Stomach (tissue), 9 donors: ENCODE measurements around the gene NCOA1. TPM values are rescaled to one million over a fixed set of nuclear protein-coding genes. Genes with fewer than 3 reads are reported as not detected.

ENCODE experiments used
- DNase-seq, 2 donors: peaks; one replicate each; pipeline versions ENCODE4 v3.0.0 to v3.0.0-alpha.2; 2013 to 2019
- H3K27ac ChIP-seq, 5 donors: fragments of 200-600 bp in 4 of 5; sonication (generic) in 4 of 5; one replicate each; pipeline ENCODE4 v1.5.1; 2013 to 2019; ENCODE audit warnings: mild to moderate bottlenecking in 1 of 5, moderate library complexity in 1 of 5
- H3K27me3 ChIP-seq, 3 donors: fragments of 200-600 bp; sonication (generic); one replicate each; pipeline ENCODE4 v1.5.1; 2017 to 2019; ENCODE audit warnings: mixed run types in 1 of 3
- H3K36me3 ChIP-seq, 4 donors: fragments of 200-600 bp; sonication (generic); 1 replicate in 3 of 4; 2 replicates in 1 of 4; pipeline ENCODE4 v1.5.1; 2016 to 2019
- H3K4me1 ChIP-seq, 4 donors: fragments of 200-600 bp; sonication (generic); one replicate each; pipeline ENCODE4 v1.5.1; 2016 to 2019
- H3K4me3 ChIP-seq, 4 donors: fragments of 200-600 bp; sonication (generic) in 3 of 4; one replicate each; pipeline ENCODE4 v1.5.1; 2016 to 2019; ENCODE audit warnings: mild to moderate bottlenecking in 1 of 4
- H3K9me3 ChIP-seq, 4 donors: fragments of 200-600 bp; sonication (generic); one replicate each; pipeline ENCODE4 v1.5.1; 2016 to 2019
- CTCF ChIP-seq, 7 experiments: fragments of 450-650 bp in 4 of 7; fragments of 200-600 bp in 3 of 7; sonication (generic) in 3 of 7; IDR thresholded peaks; one replicate each; pipeline ENCODE4 v1.5.1; 2016 to 2019; ENCODE audit warnings: antibody characterized with exemption in 7 of 7, control low read depth in 2 of 7, mild to moderate bottlenecking in 1 of 7
- EP300 ChIP-seq: sonication (generic); formaldehyde crosslinking; IDR thresholded peaks from one replicate; pipeline ENCODE4 v1.6.1; 2017; ENCODE audit warnings: antibody characterized with exemption
- POLR2A ChIP-seq, 4 donors: fragments of 450-650 bp; IDR thresholded peaks; one replicate each; pipeline ENCODE4 v1.6.1; 2016; ENCODE audit warnings: antibody characterized with exemption in 4 of 4, control low read depth in 2 of 4, mild to moderate bottlenecking in 1 of 4, moderate library complexity in 1 of 4
- POLR2AphosphoS5 ChIP-seq, 3 donors: sonication (generic); formaldehyde crosslinking; IDR thresholded peaks; one replicate each; pipeline ENCODE4 v1.6.1; 2016; ENCODE audit warnings: antibody characterized with exemption in 3 of 3
- WGBS, 5 donors: extraction: QIAGEN DNeasy Blood & Tissue Kit in 3 of 5; methylation state at CpG; one replicate each; pipeline versions ENCODE4 v1.1.5 to v1.1.7; 2013 to 2018; 5-methylcytosine and 5-hydroxymethylcytosine counted together
- intact Hi-C: fragments of 100-400 bp; cut with DNase I; formaldehyde crosslinking; loops from one replicate; pipeline ENCODE4 v1.15.1; 2023; ENCODE audit warnings: low total_unique reads
- polyA plus RNA-seq, 3 donors: library from polyadenylated mRNA; stranded (reverse); fragments of 200-250 nt; gene quantifications; one replicate each; pipeline ENCODE4 v1.2.3, GENCODE V29; 2013
- total RNA-seq, 5 donors: library from RNA; depleted of rRNA; stranded (reverse); fragments of >200 nt; gene quantifications; one replicate each; pipeline versions ENCODE4 v1.1.0 to v1.2.3, GENCODE V29; 2014 to 2016
- donor health status: healthy with polysubstance abuse.
- donor health status: Bipolar disorder and iron deficiency.
- donor health status: healthy.

Gene NCOA1
- total and polyA plus RNA-seq, 8 donors, result 7.3 to 223 (median 34.8) TPM

- 90 to 100% (median 91%) methylated on average over 1 of the region's 1 CpG for WGBS, 5 donors
Observed at GRCh38 chr2:24742730-24743129, 251.7 kb downstream of the NCOA1 start.

GRCh38 chr2:24743924-24744323 is 252.9 kb downstream of the NCOA1 start:
- H3K9me3 ChIP-seq, result no peaks in the 10 kb centered on the region
- no peak overlapping the region for H3K27ac ChIP-seq
- no peaks in the 10 kb centered on the region for H3K27me3 ChIP-seq
- H3K36me3 ChIP-seq, result peaks cover 12 to 64% (median 48%) of the 10 kb centered on the region in 4 donors
- no peak overlapping the region for H3K4me3 ChIP-seq
- no peak for TF ChIP-seq POLR2A (IDR thresholded peaks at IDR 0.05)
- no peak for TF ChIP-seq CTCF (IDR thresholded peaks at IDR 0.05)
- no peak for TF ChIP-seq POLR2AphosphoS5 (IDR thresholded peaks at IDR 0.05)
- TF ChIP-seq EP300, result no peak
- WGBS, 5 donors, result 65 to 83% (median 75%) methylated on average over 3 of the region's 3 CpGs
- DNase-seq, result no peak
- intact Hi-C loops, result no loop called here
- H3K4me1 ChIP-seq, result peaks cover 0 to 7% (median 0%) of the 10 kb centered on the region in 4 donors

More at GRCh38 chr2:24742730-24743129, 251.7 kb downstream of the NCOA1 start:
- Histone ChIP-seq H3K27me3 (no peaks in the 10 kb centered on the region), H3K4me1 (peaks cover 0 to 7% (median 0%) of the 10 kb centered on the region in 4 donors), H3K9me3 (no peaks in the 10 kb centered on the region), H3K4me3 (no peak overlapping the region), H3K27ac (no peak overlapping the region), H3K36me3 (peaks cover 12 to 59% (median 46%) of the 10 kb centered on the region in 4 donors)
- TF ChIP-seq EP300, result no peak
- no peak for TF ChIP-seq POLR2A (IDR thresholded peaks at IDR 0.05)
- no peak for TF ChIP-seq POLR2AphosphoS5 (IDR thresholded peaks at IDR 0.05)
- TF ChIP-seq CTCF (IDR thresholded peaks at IDR 0.05), result no peak
- intact Hi-C loops, result no loop called here
- DNase-seq, result no peak

GRCh38 chr2:24744356-24744755 is 253.3 kb downstream of the NCOA1 start:
- Histone ChIP-seq H3K9me3 (no peaks in the 10 kb centered on the region), H3K27ac (no peak overlapping the region), H3K4me3 (no peak overlapping the region), H3K27me3 (no peaks in the 10 kb centered on the region), H3K4me1 (peaks cover 0 to 7% (median 0%) of the 10 kb centered on the region in 4 donors), H3K36me3 (peaks cover 12 to 66% (median 48%) of the 10 kb centered on the region in 4 donors)
- 49 to 68% (median 63%) methylated on average over 1 of the region's 1 CpG for WGBS, 5 donors
- no peak for DNase-seq
- intact Hi-C loops, result no loop called here
- TF ChIP-seq POLR2AphosphoS5 (IDR thresholded peaks at IDR 0.05), result no peak

GRCh38 chr2:24745825-24746224 is 254.8 kb downstream of the NCOA1 start:
- intact Hi-C loops, result no loop called here
- no peak overlapping the region for H3K27ac ChIP-seq
- peaks cover 12 to 52% (median 47%) of the 10 kb centered on the region in 4 donors for H3K36me3 ChIP-seq
- WGBS, 5 donors, result 79 to 91% (median 87%) methylated on average over 2 of the region's 2 CpGs
- H3K4me3 ChIP-seq, result no peak overlapping the region
- H3K27me3 ChIP-seq, result no peaks in the 10 kb centered on the region
- no peaks in the 10 kb centered on the region for H3K9me3 ChIP-seq
- H3K4me1 ChIP-seq, result peaks cover 0 to 7% (median 0%) of the 10 kb centered on the region in 4 donors
- no peak for DNase-seq
- no peak for TF ChIP-seq CTCF (IDR thresholded peaks at IDR 0.05)
- no peak for TF ChIP-seq POLR2A (IDR thresholded peaks at IDR 0.05)
- no peak for TF ChIP-seq POLR2AphosphoS5 (IDR thresholded peaks at IDR 0.05)
- no peak for TF ChIP-seq EP300

- intact Hi-C loops, result no loop called here
- H3K9me3 ChIP-seq, result no peaks in the 10 kb centered on the region
- no peaks in the 10 kb centered on the region for H3K27me3 ChIP-seq
- no peak overlapping the region for H3K4me3 ChIP-seq
- TF ChIP-seq CTCF (IDR thresholded peaks at IDR 0.05) (no peak), EP300 (no peak), POLR2AphosphoS5 (IDR thresholded peaks at IDR 0.05) (no peak), POLR2A (IDR thresholded peaks at IDR 0.05) (no peak)
- no peak overlapping the region for H3K27ac ChIP-seq
- no peak for DNase-seq
- H3K4me1 ChIP-seq, result peaks cover 0 to 7% (median 0%) of the 10 kb centered on the region in 4 donors
- H3K36me3 ChIP-seq, result peaks cover 4 to 53% (median 47%) of the 10 kb centered on the region in 4 donors
- 94 to 100% (median 97%) methylated on average over 3 of the region's 3 CpGs for WGBS, 5 donors
Observed at GRCh38 chr2:24747299-24747698, 256.2 kb downstream of the NCOA1 start.
